Occipital lobe (tissue), 3 donors: ENCODE measurements around the gene SEPTIN14. TPM values are rescaled to one million over a fixed set of nuclear protein-coding genes. Genes with fewer than 3 reads are reported as not detected.
"Not testable (repeated sequence)": the region's sequence is repeated elsewhere in the genome, so short reads cannot be mapped to it uniquely, and the experiment has no call there.

Experiments used
- DNase-seq: peaks from one replicate; lab custom pipeline; 2025; lab: John Stamatoyannopoulos, UW
- small RNA-seq: library from RNA; depleted of rRNA; stranded (forward); fragments of <200 nt; gene quantifications from one replicate; pipeline ENCODE3, GENCODE V24; 2014
- total RNA-seq: library from RNA; depleted of rRNA; stranded (reverse); fragments of >200 nt; gene quantifications from one replicate; pipeline ENCODE4 v1.2.3, GENCODE V29; 2014

SEPTIN14 gene
- total RNA-seq, 1 donor from 2014 or later = not detected

DNA sequence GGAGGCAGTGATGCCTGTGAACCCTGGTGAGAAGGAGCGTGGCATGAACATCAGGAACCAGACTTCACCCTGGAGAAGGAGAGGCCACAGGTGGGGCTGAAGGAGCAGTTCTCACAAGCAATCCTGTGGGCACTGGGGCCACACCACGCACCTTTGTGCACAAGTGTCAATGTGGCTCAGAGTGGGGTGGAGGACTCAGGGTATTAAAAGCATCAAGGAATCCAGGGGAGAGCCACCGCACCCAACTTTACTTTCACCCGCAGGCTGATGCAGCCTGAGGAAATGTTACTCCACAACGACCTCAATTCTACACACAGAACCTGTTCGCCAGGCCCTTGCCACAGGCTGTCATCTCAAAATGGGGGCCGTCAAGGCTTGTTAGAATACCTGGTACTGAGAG lies 77.1 kb downstream of the SEPTIN14 start:
- DNase-seq = not testable (repeated sequence)

DNA sequence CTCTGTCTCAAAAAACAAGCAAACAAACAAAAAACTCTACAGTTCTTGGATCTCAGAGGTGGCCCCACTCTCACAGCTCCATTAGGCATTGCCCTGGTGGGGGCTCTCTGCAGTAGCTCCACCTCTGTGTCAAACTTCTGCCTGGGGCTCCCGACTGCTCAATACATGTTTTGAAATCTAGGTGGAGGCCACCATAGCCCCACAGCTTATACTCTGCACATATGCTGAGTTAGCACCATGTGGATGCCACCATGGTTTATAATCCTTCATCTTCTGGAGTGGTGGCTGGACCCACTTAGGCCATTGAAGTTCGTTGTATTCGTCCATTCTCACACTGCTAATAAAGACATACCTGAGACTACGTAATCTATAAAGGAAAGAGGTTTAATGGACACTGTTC lies 78.4 kb downstream of the SEPTIN14 start:
- DNase-seq = no peak

DNA sequence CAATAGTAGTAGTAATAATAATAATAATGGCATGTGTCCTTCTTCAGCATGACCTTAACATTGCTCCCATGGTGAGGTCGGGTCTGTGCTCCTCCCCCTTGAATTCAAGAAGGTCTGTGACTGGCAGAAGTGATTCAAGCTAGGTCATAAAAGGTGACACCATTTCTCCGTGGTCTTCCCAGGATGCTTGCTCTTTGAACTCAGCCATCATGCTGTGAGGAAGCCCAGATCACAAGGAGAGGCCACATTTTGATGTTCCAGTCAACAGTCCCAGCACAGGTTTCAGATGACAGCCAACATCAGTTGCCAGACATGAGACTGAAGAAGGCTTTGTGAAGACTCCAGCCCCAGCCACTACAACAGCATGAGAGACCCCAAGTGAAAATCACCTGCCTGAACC lies 83.9 kb downstream of the SEPTIN14 start:
- DNase-seq = no peak

DNA sequence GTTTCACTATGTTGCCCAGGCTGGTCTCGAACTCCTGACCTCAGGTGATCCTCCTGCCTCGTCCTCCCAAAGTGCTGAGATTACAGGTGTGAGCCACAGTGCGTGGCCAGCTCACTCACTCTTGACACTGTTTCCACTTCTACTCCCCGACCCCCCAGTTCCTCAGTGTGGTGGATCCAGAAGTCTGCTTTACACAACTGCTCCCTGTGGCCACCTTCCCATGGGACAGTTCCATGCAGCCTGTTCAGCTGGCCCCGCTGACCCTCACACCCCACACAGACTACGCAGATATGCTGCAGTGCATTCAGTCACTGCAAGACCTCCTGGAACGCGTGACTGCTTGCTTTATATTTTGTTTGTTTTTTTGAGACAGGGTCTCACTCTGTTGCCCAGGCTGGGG lies 86.4 kb downstream of the SEPTIN14 start:
- DNase-seq = no peak

DNA sequence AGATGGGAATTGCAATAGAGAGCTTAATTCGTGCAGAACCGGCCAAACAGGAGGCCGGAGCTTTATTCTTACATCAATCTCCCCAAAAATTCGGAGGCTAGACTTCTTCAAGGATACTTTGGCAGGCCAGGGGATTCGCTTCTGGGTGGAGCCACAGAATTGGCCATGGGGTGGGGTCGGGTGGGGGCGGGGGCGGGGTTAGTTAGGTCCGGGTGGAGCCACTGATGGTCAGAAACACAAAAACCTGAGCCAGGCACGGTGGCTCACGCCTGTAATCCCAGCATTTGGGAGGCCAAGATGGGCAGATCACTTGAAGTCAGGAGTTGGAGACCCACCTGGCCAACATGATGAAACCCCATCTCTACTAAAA lies 87.5 kb downstream of the SEPTIN14 start:
- DNase-seq = no peak

DNA sequence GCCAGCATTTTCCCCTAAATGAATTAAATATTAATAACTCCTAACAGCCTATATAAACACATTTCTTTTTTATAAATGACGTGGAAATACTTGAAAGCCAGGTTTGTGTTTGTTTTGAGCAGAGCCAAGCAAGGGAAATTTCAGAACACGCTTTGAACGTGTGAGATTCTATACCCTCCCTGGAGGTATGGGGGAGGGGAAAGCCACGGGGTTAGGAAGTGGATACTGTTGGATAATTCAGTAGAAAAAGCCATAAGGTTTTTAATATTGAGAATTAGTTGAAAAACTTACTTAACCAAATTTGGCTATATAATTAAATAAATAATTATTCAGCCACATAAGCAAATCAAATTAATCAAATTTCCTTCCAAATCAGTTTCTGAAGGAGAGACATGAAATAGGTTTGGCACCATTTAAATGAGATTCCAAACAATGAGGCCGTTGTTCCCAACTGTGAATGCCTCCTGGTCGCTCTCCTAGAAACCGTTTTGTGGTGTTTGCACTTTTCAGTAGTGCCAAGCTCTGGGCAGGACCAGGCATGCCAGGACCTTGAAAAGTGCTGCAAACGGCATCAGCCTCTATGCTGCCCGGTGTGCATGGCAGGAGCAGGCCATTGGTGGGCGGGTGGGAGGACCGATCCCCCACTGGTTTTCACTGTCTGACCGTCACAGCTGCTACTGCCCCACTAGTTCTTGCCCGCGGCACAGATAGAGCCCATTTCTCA lies 88.1 kb downstream of the SEPTIN14 start:
- DNase-seq = peak; percentile 6

DNA sequence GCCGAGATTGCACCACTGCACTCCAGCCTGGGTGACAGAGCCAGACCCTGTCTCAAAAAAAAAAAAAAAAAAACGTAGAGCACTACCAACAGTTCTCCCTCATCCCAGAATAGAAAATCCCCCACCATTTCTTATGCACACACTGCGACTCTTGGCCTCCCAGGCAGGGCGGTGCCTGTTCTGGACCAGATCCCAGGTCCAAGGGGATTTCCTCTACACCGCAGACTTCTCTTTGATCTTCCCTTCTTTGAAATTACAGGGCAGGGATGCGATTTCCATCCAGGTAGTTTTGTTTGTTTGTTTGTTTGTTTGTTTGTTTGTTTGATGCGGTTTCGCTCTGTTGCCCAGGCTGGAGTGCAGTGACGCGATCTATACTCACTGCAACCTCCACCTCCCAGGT lies 91.8 kb downstream of the SEPTIN14 start:
- DNase-seq = no peak

DNA sequence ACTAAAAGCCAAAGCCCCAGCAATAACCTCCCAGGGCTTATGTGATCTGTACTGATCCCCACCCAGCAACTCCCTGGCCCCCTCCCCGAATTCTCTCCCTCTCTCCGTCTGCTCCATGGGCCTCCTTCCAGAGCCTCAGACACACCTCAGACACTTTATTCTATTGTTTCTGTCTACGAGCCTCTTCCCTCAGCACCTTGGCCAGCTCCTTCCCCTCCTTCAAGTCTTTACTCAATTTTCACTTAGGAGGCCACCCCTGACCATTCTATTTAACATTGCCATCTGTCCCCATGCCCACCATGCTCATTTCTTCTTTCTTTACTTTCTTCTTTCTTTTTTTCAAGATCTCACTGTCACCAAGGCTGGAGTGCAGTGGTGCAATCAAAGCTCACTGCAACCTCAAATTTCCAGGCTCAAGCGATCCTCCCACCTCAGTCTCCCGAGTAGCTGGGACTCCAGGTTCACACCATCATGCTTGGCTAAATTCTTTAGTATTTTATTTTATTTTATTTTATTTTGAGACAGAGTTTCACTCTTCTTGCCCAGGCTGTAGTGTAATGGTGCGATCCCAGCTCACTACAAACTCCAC lies 109.2 kb downstream of the SEPTIN14 start:
- DNase-seq = not testable (repeated sequence)

DNA sequence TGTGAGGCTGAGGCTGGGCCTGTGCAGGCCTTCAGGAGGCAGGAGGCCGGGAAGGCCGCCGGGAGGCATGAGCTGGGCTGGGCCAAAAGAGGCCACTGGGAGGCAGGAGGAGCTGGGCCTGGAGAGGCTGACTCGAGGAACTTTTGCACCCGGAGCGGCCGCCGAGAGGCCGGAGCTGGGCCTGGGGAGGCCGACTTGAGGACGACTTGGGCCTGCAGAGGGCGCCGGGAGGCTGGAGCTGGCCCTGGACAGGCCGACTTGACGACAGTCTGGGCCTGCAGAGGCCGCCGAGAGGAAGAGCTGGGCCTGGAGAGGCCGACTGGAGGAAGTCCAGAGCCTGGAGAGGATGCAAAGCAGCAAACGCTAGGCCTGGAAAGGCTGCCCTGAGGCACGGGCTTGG lies 117.8 kb downstream of the SEPTIN14 start:
- DNase-seq = not testable (repeated sequence)

Small RNAs within 50 kb of the gene (small RNA-seq; reads per million reads assigned to genes)
- not detected for gene AC092647.1
- gene AC092647.2 = not detected
- gene RNU6-1126P = not detected

Other genes starting within 250 kb of the SEPTIN14 start
- gene ZNF713, start 24.7 kb upstream of the SEPTIN14 start, total RNA-seq = 49.6 TPM
- gene MRPS17, start 89.1 kb upstream of the SEPTIN14 start, total RNA-seq = 32.3 TPM
- 29.3 TPM for gene NIPSNAP2, start 101.8 kb upstream of the SEPTIN14 start, total RNA-seq
- 19.8 TPM for gene PSPH, start 188.7 kb upstream of the SEPTIN14 start, total RNA-seq
- 189 TPM for gene CCT6A, start 189.0 kb upstream of the SEPTIN14 start, total RNA-seq
- gene SUMF2, start 201.5 kb upstream of the SEPTIN14 start, total RNA-seq = 71.3 TPM
- gene PHKG1, start 230.2 kb upstream of the SEPTIN14 start, total RNA-seq = 3.6 TPM
- 158 TPM for gene CHCHD2, start 243.7 kb upstream of the SEPTIN14 start, total RNA-seq